Cardiac muscle cell (in vitro differentiated cells and primary cell): Measurements from ENCODE around the gene EFCAB13. TPM values are rescaled to one million over a fixed set of nuclear protein-coding genes. Genes with fewer than 3 reads are reported as not detected.
A peak's percentile ranks its signal among the peaks of the same experiment; 100 is the strongest.

ENCODE experiments used
- DNase-seq, 2 donors: peaks; one replicate each; pipeline versions ENCODE4 v3.0.0 to v3.0.0-alpha.2; 2010 to 2017; ENCODE audit warnings: low read depth in 1 of 2, low spot score in 1 of 2
- H3K27ac ChIP-seq: fragments of 200-600 bp; sonication (generic); 2 replicates; pipeline ENCODE4 v1.5.1; 2016
- H3K27me3 ChIP-seq: fragments of 200-600 bp; sonication (generic); 2 replicates; pipeline ENCODE4 v1.6.0; 2016; ENCODE audit warnings: control low read depth
- H3K36me3 ChIP-seq: fragments of 200-600 bp; sonication (generic); 2 replicates; pipeline ENCODE4 v1.5.1; 2016; ENCODE audit warnings: control low read depth
- H3K4me1 ChIP-seq: fragments of 200-600 bp; sonication (generic); 2 replicates; pipeline ENCODE4 v1.8.1; 2017; ENCODE audit warnings: low read depth, mild to moderate bottlenecking, mixed run types
- H3K4me3 ChIP-seq: fragments of 200-600 bp; sonication (generic); 2 replicates; pipeline ENCODE4 v1.5.1; 2016; ENCODE audit warnings: mild to moderate bottlenecking
- H3K9me3 ChIP-seq: fragments of 200-600 bp; sonication (generic); 2 replicates; pipeline ENCODE4 v1.5.1; 2017; ENCODE audit warnings: low read depth, mild to moderate bottlenecking, control low read depth
- CTCF ChIP-seq: IDR thresholded peaks from 2 replicates; pipeline ENCODE4 v1.5.1; 2012; ENCODE audit warnings: low read depth, mild to moderate bottlenecking, low read length
- polyA plus RNA-seq: library from polyadenylated mRNA; unstranded; fragments of >200 nt; fragmentation: Nextera tagmentation; extraction: Ambion mirVana; gene quantifications from 2 replicates; pipeline ENCODE4 v1.2.1, GENCODE V29; 2016
- total RNA-seq: library from RNA; depleted of rRNA; stranded (reverse); fragments of >200 nt; gene quantifications from 2 replicates; pipeline ENCODE4 v1.2.3, GENCODE V29; 2016

The EFCAB13 gene
- total and polyA plus RNA-seq, 2 experiments from 2014 or later = 5.9 to 6.0 TPM

- no peak overlapping the region for H3K27ac ChIP-seq
- H3K9me3 ChIP-seq = no peaks in the 10 kb centered on the region
- TF ChIP-seq CTCF = no peak
- no peak overlapping the region for H3K4me3 ChIP-seq
- no peaks in the 10 kb centered on the region for H3K27me3 ChIP-seq
- DNase-seq = no peak
- peaks cover 2% of the 10 kb centered on the region for H3K36me3 ChIP-seq
- peaks cover 5% of the 10 kb centered on the region for H3K4me1 ChIP-seq
Observed at GRCh38 chr17:47318197-47318918, 5.4 kb upstream of the EFCAB13 start.

- Histone ChIP-seq H3K4me3 (no peak overlapping the region), H3K9me3 (no peaks in the 10 kb centered on the region), H3K27ac (no peak overlapping the region), H3K4me1 (no peaks in the 10 kb centered on the region), H3K27me3 (no peaks in the 10 kb centered on the region), H3K36me3 (no peaks in the 10 kb centered on the region)
- no peak for TF ChIP-seq CTCF
- DNase-seq = no peak
Observed at GRCh38 chr17:47320879-47321502, 2.8 kb upstream of the EFCAB13 start.

- H3K27ac ChIP-seq = peak overlapping the region; percentile 68
- TF ChIP-seq CTCF = no peak
- H3K36me3 ChIP-seq = no peaks in the 10 kb centered on the region
- H3K4me1 ChIP-seq = no peaks in the 10 kb centered on the region
- H3K27me3 ChIP-seq = no peaks in the 10 kb centered on the region
- H3K4me3 ChIP-seq = peak overlapping the region; percentile 17
- H3K9me3 ChIP-seq = no peaks in the 10 kb centered on the region
- peak; percentile 46 to 62 for DNase-seq
Observed at GRCh38 chr17:47324224-47325020, 667 bp downstream of the EFCAB13 start.

- DNase-seq = no peak
- no peaks in the 10 kb centered on the region for H3K27me3 ChIP-seq
- H3K4me1 ChIP-seq = no peaks in the 10 kb centered on the region
- no peak overlapping the region for H3K4me3 ChIP-seq
- H3K36me3 ChIP-seq = no peaks in the 10 kb centered on the region
- H3K9me3 ChIP-seq = no peaks in the 10 kb centered on the region
- TF ChIP-seq CTCF = no peak
- no peak overlapping the region for H3K27ac ChIP-seq
Observed at GRCh38 chr17:47325176-47325575, 1.4 kb downstream of the EFCAB13 start.

- DNase-seq = no peak
Observed at GRCh38 chr17:47330548-47330947, 6.8 kb downstream of the EFCAB13 start.

More at GRCh38 chr17:47330548-47330947, 6.8 kb downstream of the EFCAB13 start:
- TF ChIP-seq CTCF = no peak
- H3K4me1 ChIP-seq = no peaks in the 10 kb centered on the region
- no peak overlapping the region for H3K4me3 ChIP-seq
- H3K27me3 ChIP-seq = no peaks in the 10 kb centered on the region
- no peaks in the 10 kb centered on the region for H3K9me3 ChIP-seq
- no peaks in the 10 kb centered on the region for H3K36me3 ChIP-seq
- no peak overlapping the region for H3K27ac ChIP-seq
